HG02973 (cell line): Measurements from ENCODE around the gene GHR.
"Not testable (repeated sequence)": the region's sequence is repeated elsewhere in the genome, so short reads cannot be mapped to it uniquely, and the experiment has no call there.

Experiments
- ATAC-seq: cut with Tn5 transposase; IDR thresholded peaks from one replicate; pipeline ENCODE4 v1.9.1; 2021; ENCODE audit warnings: moderate library complexity; ENCODE audit not compliant: unreplicated experiment

The GHR gene

DNA sequence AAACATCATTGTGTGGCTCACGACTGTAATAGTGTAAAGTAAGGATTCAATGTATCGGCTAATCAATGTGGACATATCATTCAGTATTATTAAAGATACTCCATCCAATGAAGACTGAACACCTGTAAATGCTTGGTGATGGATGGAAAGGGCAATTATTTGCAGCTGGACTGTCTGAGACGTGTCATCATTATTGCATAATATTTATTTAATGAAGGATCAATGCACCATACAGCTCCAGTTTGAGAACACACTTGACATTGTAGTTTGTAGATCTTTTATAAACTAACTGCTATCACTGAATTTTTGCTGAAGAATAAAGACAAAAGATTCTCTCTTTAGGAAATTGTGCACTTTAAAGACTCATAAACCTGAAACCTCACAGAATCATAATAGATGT is 215.7 kb downstream of the GHR start:
- no peak for ATAC-seq

DNA sequence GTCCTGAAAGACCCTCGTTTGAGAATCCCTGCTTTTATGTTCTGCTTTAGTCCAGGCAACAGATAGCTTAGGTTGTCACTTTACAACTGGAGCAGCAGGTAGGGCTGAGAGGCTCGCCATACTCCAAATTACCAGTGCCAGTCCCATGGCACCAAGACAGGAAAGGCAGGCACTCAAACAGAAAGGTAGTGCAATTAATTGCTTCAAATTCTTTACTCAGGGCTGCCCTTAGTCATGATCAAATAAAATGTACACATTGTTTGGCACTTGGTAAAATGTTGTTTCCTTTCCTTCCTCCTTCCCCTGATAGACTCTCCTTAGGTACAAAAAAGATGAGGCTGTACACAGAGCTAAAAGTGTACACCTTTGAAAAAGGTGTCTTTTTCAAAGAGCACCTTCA is 217.6 kb downstream of the GHR start:
- no peak for ATAC-seq

DNA sequence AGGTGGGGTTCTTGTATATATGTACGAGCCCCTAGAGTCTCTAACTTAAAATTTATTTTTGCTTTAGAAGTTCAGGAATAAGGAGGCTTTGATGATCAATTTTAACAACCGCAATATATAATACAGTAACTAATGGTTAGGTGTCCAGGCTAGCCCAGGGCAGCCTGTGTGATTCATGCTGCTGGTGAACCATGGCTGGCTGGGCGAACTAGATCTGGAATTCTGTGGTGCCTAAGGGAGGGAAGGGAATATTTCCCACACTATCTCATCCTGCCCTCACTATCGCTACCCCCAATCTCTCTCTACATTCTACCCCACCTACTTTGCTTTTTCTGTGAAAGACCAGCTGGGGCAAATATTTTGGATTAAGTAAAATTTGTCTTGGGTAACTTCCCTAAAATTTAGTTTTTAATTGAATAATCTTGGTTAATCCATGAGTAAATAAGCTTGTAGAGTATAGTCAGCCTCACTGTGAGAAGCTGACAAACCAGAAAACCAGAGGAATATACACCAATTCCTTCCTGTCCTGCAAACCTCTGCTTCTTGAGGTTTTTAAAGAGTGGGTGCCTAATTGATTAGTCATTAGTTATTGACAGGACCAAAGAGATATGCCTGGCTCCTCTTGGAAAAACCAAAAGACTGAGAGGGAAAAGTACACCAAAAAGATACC is 218.2 kb downstream of the GHR start:
- no peak for ATAC-seq

GRCh38 chr5:42642006-42642405 is 218.8 kb downstream of the GHR start:
- ATAC-seq, result no peak

DNA sequence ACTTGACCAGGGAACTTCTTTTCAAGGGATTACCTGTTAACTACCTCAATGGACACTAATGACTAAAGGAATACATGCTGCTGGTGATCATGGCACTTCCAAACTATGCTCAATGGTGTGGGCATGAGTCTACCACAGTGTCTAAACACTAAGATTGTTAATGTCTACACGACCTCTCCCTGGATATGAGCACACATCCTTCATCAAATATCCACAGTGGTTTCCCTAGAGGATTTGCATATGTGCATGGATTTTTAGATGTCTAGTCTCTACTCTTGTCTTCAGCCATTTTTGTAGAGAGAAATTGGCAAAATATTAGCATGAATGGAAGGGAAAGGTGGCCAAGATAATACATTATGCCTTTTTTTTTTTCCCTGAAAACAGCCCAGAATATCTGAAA is 220.1 kb downstream of the GHR start:
- no peak for ATAC-seq

- ATAC-seq, result no peak
Observed at GRCh38 chr5:42645138-42645537, 221.9 kb downstream of the GHR start.

DNA sequence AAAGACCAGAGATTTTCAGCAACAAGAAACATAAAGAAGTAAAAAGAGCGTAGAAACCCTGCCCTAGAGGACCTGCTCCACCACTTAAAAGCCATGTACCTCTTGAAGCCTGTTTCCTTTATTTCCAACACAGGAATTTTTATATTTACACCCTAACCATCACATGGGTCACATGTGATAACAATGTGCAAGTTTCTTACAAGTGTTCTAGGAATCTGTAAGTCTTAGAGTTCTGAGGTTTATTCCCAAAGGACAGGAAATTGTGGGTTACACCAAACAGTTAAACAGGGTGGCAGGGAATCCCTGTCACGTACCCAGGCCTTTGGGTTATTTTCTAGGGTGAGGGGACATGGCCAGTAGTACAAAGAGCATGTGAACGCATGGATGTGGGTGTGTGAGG is 224.8 kb downstream of the GHR start:
- no peak for ATAC-seq

DNA sequence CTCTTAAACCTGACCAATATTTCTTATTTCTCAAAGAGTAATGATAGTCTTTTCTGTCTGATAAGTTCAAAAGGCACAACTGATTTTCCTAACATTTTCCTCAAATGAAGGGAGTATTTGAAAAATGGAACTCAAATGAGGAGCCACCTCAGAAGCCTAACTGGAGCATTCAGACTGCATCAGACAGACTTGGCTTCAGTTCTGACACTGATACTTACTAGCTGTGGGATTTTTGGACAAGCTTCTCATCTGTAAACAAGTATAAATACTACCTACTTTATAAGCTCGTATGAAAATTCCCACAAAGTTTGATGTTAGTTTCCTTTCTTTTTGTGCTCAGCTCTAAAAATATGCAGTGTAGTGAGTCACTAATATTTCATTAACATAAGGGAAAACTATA is 225.7 kb downstream of the GHR start:
- ATAC-seq, result no peak

DNA sequence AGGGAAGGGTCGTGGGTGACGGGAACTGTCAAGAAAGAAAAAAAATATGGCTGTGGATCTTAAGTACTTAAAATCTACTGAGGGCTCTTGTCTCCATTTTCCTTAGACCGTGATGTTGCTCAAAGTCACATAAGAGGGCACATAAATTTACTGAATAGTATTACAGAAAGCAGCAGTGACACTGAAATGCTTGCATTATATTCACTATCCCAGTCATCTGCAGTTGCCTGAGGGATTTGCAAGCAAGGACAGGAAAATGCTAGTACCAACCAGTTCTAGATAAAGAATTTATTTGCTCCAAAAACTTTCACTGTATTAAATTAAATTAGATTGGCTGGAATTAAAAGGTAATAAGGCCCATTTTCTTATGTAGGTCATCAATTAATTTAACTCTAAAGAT is 226.8 kb downstream of the GHR start:
- ATAC-seq, result no peak

DNA sequence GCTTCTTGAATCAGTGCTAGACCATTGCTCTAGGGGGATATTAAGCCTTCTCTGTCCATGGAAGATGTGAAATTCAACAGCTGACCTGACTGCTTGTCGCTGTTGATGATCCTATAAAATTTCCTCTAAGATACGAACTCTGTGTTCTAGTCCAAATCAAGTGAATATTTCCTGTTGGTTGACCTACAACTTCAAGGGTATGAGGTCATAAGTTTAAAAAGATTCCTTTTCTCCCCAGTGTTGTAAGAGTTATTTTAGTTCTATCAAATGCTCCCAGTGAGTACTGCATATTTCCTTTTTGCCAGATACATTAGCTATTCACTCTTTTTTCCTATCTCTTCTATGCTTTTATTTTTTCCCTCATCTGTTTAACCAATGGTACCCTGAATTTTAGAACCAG is 230.5 kb downstream of the GHR start:
- no peak for ATAC-seq

GRCh38 chr5:42654645-42655044 is 231.4 kb downstream of the GHR start:
- no peak for ATAC-seq

GRCh38 chr5:42655982-42656650 is 232.9 kb downstream of the GHR start:
- no peak for ATAC-seq

GRCh38 chr5:42656651-42657015 is 233.4 kb downstream of the GHR start:
- no peak for ATAC-seq

DNA sequence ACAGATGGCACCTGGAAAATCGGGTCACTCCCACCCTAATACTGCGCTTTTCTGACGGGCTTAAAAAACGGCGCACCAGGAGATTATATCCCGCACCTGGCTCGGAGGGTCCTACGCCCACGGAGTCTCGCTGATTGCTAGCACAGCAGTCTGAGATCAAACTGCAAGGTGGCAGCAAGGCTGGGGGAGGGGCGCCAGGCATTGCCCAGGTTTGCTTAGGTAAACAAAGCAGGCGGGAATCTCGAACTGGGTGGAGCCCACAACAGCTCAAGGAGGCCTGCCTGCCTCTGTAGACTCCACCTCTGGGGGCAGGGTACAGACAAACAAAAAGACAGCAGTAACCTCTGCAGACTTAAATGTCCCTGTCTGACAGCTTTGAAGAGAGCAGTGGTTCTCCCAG is 236.6 kb downstream of the GHR start:
- ATAC-seq, result not testable (repeated sequence)

- no peak for ATAC-seq
Observed at GRCh38 chr5:42665857-42666256, 242.6 kb downstream of the GHR start.

DNA sequence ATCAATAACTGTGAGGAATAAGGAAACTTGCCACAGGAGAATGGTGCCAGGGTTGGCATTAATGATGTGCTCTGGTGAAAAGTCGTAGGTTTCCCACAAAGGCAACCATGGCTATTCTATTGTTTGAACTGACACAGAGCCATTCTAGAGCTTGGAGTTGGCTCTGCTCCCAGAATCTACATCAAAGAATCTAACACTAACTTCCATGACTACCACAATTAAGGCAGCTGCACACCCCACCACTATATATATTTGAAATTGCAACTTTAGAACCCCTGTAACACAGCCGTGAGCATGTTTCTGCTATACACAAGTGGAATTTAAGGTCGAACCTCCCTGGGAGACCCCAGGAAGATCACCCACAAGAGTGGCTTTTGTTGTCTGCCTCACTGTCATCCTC is 243.6 kb downstream of the GHR start:
- ATAC-seq, result no peak

GRCh38 chr5:42668254-42668653 is 245.0 kb downstream of the GHR start:
- no peak for ATAC-seq

DNA sequence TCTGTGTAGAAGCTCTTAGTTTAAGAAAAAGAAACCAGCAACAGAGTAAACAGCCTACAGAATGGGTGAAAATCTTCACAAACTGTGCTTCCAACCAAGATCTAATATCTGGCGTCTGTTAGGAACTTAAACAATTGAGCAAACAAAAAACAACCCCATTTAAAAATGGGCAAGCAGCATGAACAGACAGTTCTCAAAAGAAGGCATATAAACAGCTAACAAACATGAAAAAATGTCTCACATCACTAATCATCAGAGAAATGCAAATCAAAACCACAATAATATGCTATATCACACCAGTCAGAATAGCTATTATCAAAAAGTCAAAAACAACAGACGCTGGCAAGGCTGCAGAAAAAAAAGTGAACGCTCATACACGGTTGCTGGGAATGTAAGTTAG is 249.7 kb downstream of the GHR start:
- ATAC-seq, result no peak

- ATAC-seq, result no peak
Observed at GRCh38 chr5:42675602-42676001, 252.4 kb downstream of the GHR start.

DNA sequence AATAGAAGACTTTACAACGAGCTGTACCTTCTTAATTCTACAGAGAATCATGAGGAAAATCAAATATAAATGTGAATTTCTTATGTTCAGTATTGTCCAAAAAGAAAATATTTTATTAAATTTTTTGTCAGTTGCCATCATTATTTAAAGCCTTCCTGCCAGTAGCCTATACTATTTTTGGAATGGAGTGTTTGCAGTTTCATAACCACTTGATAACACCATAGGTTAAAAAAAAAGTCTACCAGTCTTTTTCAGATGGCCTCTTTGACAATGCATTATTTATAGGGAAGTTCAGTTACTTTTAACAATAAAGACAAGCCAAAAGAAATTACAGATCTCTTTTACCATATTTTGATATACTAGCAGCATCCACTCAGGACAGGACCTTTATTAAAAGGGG is 253.1 kb downstream of the GHR start:
- no peak for ATAC-seq

DNA sequence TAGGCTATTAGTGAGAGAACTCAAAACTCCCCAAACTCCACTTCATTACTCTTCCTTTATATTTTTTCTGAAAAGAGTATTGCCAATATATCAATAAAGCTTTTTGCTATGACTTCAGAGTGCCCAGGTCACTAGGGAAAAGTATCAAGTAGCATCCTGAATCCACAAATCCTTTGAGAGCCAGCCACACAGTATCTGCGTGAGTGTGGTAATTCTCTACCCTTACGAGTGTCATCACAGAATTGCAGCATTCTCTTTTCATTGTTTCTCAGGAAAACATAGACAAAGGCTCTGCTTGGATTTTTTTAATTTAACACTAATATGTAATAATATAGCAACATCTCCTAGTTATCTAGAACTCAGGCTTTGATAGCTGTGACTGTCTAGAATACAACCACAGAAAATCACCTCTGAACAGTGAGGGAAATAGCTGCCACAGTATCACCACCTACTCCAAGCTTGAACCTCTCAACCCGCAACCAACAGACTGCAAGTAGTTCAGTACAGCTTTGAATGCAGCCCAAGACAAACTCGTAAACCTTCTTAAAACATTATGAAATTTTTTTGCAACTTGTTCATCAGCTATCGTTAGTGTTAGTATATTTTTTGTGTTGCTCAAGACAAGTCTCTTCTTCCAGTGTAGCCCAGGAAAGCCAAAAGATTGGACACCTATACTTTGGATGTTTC is 254.1 kb downstream of the GHR start:
- ATAC-seq, result no peak

- ATAC-seq, result no peak
Observed at GRCh38 chr5:42680046-42680445, 256.8 kb downstream of the GHR start.
